RWPE1 (cell line): ENCODE results near the gene CDK5RAP2.
"Not testable (repeated sequence)": the region's sequence is repeated elsewhere in the genome, so short reads cannot be mapped to it uniquely, and the experiment has no call there.

Source experiments
- CTCF ChIA-PET: fragments of 350-600 bp; sonication (Branson Sonifier 250); formaldehyde crosslinking; extraction: SDS; loops from one replicate; lab custom pipeline; 2021; lab: Yijun Ruan, JAX
- POLR2A ChIA-PET: fragments of 400-600 bp; formaldehyde crosslinking; extraction: SDS; loops from one replicate; lab custom pipeline; 2020; ENCODE audit warnings: antibody characterized with exemption; ENCODE audit not compliant: low non-redundant PET; lab: Yijun Ruan, JAX
- DNase-seq: peaks from one replicate; pipeline ENCODE4 v3.0.0; 2012; ENCODE audit warnings: low spot score
- H3K27ac ChIP-seq: fragments of 450-650 bp; 2 replicates; pipeline ENCODE4 v1.5.1; 2017
- TF ChIP-seq, protein P1 (sequence below): fragments of 450-650 bp; conservative IDR thresholded peaks from 2 replicates; pipeline ENCODE4 v1.5.1; 2017; ENCODE audit warnings: low read depth, mild to moderate bottlenecking

Gene CDK5RAP2

GRCh38 chr9:120534266-120534665 lies 45.7 kb downstream of the CDK5RAP2 start:
- no peak for DNase-seq
- ChIA-PET POLR2A (no interaction called here), CTCF (interaction anchor here (0.9 kb wide), 1 partner anchor 23 kb away, joined by 3 read pairs; no protein-coding TSS in a partner anchor)
- TF ChIP-seq, protein P1, sequence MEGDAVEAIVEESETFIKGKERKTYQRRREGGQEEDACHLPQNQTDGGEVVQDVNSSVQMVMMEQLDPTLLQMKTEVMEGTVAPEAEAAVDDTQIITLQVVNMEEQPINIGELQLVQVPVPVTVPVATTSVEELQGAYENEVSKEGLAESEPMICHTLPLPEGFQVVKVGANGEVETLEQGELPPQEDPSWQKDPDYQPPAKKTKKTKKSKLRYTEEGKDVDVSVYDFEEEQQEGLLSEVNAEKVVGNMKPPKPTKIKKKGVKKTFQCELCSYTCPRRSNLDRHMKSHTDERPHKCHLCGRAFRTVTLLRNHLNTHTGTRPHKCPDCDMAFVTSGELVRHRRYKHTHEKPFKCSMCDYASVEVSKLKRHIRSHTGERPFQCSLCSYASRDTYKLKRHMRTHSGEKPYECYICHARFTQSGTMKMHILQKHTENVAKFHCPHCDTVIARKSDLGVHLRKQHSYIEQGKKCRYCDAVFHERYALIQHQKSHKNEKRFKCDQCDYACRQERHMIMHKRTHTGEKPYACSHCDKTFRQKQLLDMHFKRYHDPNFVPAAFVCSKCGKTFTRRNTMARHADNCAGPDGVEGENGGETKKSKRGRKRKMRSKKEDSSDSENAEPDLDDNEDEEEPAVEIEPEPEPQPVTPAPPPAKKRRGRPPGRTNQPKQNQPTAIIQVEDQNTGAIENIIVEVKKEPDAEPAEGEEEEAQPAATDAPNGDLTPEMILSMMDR: no peak
- H3K27ac ChIP-seq: peak overlapping the region; percentile 96; the same call in 1 of the 2 replicates

DNA sequence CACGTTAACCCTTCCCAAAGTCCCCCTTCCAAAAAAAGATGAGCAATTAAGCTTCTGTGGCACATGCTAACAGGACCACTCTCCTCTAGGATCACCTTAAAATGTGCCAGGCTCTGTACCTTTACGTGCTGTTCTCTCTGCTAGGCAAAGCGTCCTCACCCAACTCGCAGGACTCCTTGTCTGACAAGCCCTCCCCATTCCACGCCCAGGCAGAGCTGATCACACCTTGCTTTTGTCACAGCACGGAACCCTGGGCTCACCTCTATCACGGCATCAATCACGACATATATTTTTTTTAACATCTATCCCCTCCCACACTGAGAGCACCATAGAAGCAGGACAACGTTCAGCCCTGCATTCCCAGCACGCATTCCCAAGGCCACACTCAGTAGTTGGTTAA lies 47.1 kb downstream of the CDK5RAP2 start:
- peak; percentile 37 for DNase-seq
- POLR2A ChIA-PET: interaction anchor here (1.1 kb wide), 1 partner anchor 39 kb away, joined by 4 read pairs; no protein-coding TSS in a partner anchor
- CTCF ChIA-PET: interaction anchor here (0.6 to 1.2 kb wide), 3 partner anchors 24 to 254 kb away, joined by 3 to 4 read pairs (median 3); no protein-coding TSS in a partner anchor

DNA sequence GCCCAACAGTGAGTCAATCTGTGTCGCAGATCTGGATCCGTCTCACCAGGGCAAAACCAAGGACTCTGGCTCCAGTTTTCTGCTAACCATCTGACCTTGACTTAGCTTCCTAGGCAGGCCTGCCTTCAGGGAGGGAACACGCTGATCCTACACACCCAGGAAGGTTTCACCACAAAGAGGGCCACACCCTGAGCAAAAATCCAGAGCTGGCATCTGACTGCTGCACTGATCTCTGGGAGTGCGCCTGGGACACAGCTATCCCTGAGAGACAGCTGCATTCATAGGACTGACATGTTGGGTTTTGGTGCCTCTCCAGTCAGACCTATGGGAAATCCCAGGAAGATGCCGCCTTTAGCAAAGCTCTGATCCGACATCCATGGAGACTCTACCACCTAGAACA lies 47.5 kb downstream of the CDK5RAP2 start:
- DNase-seq: peak; percentile 96
- ChIA-PET POLR2A (no interaction called here), CTCF (interaction anchor here (0.5 to 1.2 kb wide), 4 partner anchors 34 to 969 kb away, joined by 3 to 4 read pairs (median 4); no protein-coding TSS in a partner anchor)
- peak overlapping the region; percentile 96 for H3K27ac ChIP-seq
- TF ChIP-seq, protein P1: no peak

More for the DNA sequence above, 47.1 kb downstream of the CDK5RAP2 start:
- TF ChIP-seq, protein P1: no peak
- H3K27ac ChIP-seq: peak overlapping the region; percentile 96

GRCh38 chr9:120531683-120532300 lies 48.2 kb downstream of the CDK5RAP2 start:
- TF ChIP-seq, protein P1: no peak; the same call in 1 of the 2 replicates
- POLR2A ChIA-PET: no interaction called here
- CTCF ChIA-PET: interaction anchor here (0.6 to 1.2 kb wide), 4 partner anchors 33 to 1986 kb away, joined by 3 to 4 read pairs (median 4); no protein-coding TSS in a partner anchor
- H3K27ac ChIP-seq: peak overlapping the region; percentile 96
- DNase-seq: peak; percentile 74

- H3K27ac ChIP-seq, DNase-seq, POLR2A ChIA-PET: not testable (repeated sequence)
- CTCF ChIA-PET: interaction anchor here (0.5 to 0.6 kb wide), 2 partner anchors 530 to 1622 kb away, joined by 3 to 4 read pairs; no protein-coding TSS in a partner anchor
Observed at GRCh38 chr9:120530220-120530832, 49.6 kb downstream of the CDK5RAP2 start.

DNA sequence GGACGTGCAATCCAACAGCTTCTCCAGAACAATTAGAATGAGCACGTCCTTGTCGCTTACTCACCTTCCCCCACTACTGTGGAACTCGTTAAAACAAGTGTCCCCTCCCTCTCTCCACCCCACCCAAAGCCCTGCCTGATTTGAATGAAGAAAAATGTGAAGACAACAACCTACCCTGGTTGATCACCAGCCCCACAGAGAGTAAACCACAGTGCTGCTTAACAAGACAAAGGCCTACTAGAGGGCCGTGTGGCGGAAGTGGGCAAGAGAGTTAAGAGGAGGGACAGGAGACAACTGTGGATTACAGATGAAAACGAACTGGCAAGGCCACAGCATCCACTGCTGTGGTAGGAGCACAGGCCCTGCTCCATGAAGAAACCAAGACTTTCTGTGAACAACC lies 51.1 kb downstream of the CDK5RAP2 start:
- TF ChIP-seq, protein P1: no peak
- POLR2A ChIA-PET: no interaction called here
- no peak for DNase-seq
- H3K27ac ChIP-seq: 0 out of 2 replicates have a peak overlapping the region, but pooled peaks have one; percentile 2
- CTCF ChIA-PET: no interaction called here
